Stimulated activated CD8-positive, alpha-beta memory T cell treated with anti-CD3 and anti-CD28 coated beads, Interleukin-7, amount 100 ng/mL, for 1 hour (primary cell): ENCODE data around the gene TRIM65.
"Not testable (repeated sequence)": the region's sequence is repeated elsewhere in the genome, so short reads cannot be mapped to it uniquely, and the experiment has no call there.

Experiments
- DNase-seq, 2 donors: peaks; one replicate each; pipeline ENCODE4 v3.0.0-alpha.2; 2020; ENCODE audit warnings: low read depth in 2 of 2

TRIM65 gene

DNA sequence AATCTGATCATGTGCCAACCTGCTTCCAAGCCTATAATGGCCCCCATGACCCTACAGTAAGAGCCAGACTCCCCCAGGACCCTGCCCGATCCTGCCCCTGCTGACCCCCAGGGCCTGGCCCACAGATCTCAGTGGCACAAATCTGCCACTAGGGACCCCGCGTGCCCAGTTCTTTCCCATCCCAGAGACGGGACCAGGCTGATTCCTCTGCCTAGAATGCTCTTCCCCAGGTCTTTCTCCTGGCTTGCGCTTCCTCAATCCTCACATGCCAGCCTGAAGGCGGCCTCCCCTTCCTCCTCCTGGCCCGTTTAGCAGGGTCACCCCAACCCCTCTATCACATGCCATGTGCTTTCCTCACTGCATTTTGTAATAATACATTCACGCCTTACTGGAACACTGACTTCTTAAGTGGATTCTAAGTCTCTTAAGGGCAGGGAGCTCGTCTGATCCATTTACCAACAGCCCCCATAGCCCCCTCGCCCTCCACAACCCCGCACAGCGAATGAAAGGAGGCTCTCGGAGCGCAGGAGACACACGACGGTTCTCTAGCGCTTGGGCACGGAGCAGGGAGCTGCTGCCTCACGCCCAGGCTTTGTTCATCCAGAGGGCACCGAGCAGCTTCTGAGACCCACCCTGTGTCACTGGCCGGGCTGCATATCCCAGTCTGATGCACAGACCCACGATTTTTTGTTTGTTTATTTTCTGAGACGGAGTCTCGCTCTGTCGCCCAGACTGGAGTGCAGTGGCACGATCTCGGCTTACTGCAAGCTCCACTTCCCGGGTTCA, 1.2 kb downstream of the TRIM65 start:
- DNase-seq: no peak

DNA sequence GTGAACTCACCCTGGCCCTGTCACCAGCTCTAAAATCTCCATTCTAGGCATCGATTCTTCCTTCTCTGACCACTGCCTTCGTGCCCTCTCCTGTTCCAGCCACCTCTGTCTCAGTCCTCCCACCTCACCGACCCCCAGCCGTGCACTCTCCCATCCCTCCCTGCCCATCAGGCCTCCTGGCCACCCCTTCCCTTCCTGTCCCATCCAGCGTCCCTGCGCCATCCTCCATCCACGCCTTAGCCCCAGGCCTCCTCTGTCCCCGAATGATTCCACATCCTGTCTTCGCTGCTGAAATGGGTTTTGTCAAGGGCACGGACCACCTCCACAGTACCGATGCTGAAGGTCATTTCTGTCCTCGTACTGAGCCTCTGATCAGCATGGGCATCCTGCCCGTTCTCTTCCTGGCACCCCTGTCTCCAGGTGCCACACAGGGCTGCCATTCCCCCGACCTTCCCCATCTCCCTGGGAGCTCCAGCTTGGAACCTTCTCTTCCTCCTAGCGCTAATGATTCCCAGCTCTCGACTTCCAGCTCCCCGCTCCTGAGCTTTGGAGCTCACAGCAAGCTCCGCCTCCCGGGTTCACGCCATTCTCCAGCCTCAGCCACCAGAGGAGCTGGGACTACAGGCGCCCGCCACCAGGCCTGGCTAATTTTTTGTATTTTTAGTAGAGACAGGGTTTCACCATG, 2.6 kb downstream of the TRIM65 start:
- no peak for DNase-seq

DNA sequence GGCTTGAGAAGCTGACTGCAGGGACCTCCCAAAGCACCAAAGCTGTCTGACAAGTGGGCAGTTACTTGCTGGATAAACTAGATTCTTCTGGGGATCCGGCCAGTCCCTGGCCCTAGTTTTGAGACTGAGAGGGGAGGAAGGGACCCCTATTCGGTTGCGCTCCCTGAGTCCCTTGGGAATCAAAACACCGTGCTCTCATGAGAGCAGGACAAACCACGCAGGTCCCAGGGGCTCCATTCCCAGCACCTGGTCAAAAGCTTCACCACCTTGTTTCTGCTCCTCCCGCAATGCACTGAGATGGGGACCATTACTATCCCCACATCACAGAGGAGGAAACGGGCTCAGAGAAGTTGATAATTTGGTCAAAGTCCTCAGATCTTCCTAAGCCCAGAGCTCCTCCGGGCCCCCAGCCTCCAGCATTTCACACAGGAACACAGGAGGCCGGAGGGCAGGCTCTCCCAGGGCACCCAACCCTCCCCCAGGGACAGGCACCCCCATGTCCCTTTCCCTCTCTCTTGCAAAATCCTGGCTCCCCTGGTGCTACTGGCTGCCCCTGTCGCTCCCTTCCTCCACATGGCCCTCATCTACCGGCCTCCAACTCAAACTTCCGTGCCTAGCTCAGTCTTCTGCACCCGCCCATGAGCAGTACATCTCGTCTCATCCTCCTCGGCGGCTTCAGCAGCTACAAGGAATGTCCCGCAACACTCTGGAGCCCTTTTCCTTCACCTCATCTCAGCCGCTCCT, 3.3 kb downstream of the TRIM65 start:
- DNase-seq: no peak

DNA sequence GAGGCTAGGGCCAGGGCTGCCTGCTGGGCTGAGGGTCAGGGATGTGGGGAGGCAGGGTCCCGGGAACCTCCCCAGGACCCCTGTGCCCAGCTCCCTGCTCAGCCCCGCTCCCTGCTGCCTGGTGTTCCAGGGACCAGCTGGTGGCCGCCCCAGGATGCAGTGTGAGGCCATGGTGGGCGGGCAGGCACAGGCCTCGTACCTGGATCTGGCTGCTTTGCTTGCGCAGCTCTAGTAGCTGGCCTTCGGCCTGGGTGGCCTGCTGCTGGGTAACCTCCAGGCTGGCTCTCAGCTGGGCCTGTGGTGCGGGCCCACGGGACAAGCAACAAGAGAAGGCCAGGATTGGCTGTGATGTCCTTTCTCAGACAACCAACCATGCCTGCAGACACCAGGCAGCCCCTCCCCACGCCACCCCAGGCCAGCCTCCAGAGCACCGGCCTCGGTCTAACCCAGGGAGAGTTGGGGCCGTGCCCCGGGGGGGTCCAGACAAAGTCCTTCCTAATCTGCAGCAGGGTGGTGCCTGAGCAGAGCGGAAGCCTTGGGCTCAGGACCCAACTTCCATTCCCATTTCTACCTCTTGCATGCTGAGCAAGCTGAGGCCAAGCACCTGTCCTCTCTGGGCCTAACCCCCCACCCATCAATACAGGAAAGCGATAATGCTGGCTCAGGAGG, 4.1 kb downstream of the TRIM65 start:
- no peak for DNase-seq

DNA sequence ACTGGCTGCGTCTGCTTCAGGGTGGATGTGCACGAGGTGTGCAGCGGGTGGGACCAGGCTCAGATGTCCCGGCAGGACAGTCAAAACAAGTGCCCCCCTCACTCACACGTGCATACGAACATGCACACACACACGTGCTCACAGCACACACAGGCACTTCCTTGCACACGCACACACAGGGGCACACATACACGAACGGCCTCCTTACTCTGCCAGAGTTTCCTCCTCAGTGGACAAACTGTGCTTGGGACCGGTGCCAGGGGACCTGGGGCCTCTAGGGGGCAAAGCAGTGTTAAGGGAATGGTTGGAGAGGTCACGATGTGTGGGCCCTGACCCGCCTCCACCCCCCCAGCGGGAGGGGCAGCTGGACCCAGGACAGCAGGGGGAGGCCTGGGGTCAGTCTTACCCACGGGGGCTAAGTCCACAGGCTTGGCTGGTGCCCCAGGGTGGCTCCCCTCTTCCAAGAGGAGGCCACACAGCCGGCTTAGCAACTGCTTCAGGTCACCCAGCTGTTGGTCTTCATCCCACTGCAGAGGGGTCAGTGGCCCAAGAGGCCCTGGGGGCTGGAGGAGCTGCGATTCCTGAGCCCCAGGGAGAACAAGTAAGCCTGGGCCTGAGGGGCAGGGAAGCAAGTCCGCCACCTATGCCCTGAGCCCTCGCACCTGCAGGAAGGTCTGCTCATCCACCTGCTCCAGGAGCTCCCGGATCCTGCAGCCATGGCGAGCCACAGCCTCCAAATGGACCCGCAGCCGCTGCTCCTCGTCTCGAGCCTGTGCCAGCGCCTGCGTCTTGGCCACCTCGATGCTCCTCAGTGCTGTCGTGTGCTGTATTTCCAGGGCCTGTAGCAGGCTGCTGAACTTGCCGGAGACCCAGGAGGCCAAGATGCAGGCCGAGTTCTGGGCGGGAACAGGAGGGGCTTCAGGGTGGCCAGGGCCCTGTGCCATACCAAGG, 4.9 kb downstream of the TRIM65 start:
- no peak for DNase-seq

DNA sequence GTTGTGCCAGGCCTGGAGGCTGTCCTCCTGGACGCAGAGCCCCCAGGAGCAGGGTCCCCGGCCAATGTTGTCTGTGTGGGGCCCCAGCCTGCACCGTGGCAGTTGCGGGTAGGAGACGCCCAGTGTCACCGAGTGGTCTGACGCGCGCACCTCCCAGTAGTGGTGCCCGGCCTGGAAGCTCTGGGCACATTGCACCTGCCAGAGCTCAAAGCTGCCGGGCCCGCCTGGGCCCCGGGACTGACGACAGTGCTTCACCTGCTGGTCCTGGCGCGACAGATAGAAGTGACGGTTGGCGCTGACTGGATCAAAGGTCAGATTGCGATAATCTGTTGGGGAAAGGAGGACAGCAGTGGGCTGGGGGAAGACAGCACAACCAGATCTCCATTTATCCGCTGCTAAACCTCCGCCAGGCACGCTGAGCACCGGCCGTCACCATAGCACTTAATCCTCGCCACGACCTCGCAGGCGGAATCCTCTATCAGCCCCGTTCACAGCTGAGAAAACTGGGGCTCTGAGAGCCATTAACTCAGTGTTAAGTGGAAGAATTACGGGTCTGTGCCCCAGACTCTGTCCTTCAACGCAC, 5.6 kb downstream of the TRIM65 start:
- no peak for DNase-seq

DNA sequence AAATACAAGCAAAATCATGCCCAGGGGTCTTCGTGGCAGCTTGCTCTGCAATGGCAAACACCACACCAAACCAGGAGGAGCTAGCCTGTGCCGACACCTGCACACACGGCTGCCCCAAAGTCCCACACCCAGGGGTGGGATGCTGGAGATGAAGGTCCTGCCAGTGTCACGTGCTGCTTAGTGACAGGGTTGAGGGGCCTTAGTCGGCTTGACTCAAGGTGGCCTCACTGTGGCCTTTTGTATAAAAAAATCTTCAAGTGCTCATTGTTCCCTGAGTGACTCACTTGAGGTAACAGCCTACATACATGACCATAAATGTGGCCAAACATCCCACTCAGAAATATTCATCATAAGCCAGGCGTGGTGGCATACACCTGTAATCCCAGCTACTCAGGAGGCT, 7.3 kb downstream of the TRIM65 start:
- no peak for DNase-seq

DNA sequence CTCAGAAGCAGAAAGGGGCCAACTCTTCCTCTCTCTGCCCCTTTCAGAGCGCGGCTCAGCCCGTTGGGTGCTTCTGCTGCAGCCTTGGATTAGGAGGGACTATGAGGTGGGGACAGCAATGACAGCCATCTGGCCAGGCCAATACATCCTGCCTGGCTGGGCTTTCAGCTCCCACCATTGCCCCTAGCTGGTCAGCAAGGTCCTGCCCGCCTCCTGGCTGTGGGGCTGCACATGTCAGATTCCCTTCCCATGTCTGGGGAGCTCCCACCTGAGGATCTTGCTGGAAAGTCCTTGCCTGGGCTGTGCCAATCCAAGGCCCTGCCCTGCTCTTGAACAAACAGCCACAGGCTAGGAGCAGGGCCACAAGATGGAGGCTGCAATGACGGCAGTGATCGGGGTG, 8.3 kb downstream of the TRIM65 start:
- DNase-seq: no peak

DNA sequence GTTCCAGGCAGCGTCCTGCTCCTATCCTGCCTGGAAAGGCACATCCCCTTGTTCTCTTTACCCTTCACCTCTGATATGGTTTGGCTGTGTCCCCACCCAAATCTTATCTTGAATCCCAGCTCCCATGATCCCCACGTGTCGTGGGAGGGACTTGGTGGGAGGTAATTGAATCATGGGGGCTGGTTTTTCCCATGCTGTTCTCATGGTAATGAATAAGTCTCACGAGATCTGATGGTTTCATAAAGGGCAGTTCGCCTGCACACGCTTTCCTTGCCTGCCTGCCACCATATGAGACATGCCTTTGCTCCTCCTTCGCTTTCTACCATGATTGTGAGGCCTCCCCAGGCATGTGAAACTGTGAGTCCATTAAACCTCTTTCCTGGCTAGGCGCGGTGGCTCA, 10.9 kb downstream of the TRIM65 start:
- not testable (repeated sequence) for DNase-seq

DNA sequence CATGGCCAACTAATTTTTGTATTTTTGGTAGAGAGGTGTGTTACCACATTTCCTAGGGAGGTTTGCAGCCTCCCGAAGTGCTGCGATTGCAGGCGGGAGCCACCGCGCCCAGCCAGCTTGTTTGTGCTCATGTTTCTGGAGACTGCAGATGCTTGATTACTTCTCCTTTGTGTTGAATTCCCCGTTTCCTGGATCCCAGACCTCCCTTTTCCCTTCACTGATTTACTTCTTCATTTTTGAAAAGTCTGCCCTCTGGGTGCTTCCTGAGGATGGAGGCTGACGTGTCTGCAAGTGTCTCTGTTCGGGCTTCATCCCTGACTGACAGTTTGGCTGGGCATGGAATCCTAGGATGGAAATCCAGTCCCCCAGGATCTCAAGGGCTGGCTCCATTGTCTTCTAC, 11.3 kb downstream of the TRIM65 start:
- DNase-seq: no peak

DNA sequence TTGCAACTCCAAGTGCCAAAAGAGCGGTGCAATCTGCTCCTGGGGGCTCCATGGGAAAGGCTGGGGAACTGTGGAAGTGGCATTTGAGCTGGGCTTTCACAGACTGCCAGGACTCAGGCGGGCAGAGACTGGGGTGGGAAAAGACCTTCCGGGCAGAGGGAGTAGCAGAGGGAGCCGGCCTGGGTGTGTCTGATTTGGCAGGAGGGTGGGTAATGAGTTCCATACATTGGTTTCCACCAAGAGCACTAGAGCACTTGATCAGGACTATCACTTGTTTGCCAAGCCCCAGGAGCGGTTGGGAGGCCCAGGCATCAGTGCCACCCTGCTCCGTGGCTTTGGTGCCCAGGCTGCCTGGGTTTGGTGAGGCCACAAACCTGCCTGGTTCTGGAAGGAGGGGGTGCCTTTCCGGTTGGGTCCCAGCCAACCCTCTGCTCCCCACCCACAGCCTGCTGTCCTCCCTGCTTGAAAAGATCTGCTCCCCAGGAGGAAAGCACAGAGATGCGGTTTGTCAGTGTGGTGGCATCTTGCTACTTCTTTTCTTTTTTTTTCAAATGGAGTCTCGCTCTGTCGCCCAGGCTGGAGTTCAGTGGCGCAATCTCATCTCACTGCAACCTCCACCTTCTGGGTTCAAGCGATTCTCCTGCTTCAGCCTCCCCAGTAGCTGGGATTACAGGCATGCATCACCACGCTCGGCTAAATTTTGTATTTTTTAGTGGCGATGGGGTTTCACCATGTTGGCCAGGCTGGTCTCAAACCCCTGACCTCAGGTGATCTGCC, 14.9 kb downstream of the TRIM65 start:
- DNase-seq: no peak

DNA sequence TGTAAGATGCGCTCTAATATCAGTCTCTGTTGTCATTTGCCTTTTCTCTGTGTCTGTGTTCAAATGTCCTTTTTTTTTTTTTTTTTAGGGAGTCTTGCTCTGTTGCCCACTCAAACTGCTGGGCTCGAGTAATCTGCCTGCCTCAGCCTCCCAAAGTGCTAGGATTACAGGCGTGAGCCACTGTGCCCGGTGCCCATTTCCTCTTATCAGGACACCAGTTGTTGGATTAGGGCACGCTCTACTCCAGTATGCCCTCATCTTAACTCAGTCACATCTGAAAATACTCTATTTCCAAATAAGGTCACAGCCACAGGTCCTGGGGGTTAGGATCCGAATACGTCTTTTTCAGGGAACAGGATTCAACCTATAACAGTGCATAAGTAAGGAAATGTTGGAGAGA, 16.5 kb downstream of the TRIM65 start:
- DNase-seq: no peak

DNA sequence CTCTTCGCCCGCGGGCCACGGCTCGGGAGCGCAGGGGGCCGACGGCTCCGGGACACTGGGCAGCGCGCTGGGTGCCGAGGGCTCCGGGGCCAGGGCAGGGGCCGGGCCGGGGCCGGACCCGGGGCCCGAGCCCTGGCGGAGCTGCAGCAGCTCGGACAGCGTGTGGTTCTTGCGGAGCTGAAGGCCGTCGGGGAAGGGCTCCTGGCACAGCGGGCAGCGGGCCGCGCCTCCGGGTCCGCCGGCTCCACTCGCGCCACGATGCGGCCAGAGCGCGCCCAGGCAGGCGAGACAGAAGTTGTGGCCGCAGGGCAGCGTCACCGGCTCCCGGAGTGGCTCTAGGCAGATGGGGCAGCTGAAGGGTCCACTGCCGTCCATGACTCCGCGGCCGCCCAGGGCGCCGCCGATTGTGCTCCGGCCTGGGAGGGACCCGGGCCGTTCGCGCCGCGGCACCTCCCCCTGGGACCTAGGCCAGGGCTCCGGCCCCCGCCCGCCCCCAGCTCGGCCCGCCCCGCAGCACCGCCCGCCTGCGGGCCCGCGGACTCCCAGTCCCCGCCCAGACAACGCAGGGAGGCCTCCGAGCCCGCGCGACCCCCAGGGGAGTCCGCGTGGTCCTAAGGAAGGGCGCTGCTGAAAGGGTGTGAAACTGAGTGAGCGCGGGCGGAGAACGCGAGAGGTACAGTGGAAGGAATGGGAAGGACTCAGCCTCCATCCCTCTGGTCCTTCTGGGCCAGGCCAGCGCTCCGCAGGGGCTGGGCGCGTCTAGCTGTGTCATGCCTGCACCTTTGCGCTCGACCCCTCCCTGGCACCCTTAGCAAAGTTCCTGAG, 18.4 kb downstream of the TRIM65 start, which contains the start of gene TRIM47:
TSS of gene TRIM47 (minus strand) at position 408 of the 825 bp plus-strand sequence. CDS start at position 375, 33 bp downstream.
- DNase-seq: no peak

DNA sequence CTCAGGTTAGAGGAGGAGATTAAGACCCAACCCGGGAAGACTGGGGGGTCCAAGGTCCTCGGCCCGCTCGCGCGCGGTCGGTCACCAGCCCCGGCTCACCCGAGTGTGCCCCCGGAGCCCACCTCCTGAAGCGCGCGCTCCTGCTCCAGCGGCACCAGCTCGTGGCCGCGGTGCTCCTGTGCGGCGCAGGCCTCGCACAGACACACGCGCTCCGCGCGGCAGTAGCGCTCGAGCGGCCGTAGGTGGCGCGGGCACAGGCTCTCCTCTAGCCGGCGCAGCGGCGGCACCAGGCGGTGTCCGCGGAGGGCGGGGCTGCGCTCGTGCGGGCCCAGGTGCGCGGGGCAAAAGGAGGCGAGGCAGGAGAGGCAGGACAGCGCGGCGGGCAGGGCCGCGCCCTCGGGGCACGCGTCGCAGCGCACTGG, 19.0 kb downstream of the TRIM65 start:
- DNase-seq: peak; percentile 38 to 40

DNA sequence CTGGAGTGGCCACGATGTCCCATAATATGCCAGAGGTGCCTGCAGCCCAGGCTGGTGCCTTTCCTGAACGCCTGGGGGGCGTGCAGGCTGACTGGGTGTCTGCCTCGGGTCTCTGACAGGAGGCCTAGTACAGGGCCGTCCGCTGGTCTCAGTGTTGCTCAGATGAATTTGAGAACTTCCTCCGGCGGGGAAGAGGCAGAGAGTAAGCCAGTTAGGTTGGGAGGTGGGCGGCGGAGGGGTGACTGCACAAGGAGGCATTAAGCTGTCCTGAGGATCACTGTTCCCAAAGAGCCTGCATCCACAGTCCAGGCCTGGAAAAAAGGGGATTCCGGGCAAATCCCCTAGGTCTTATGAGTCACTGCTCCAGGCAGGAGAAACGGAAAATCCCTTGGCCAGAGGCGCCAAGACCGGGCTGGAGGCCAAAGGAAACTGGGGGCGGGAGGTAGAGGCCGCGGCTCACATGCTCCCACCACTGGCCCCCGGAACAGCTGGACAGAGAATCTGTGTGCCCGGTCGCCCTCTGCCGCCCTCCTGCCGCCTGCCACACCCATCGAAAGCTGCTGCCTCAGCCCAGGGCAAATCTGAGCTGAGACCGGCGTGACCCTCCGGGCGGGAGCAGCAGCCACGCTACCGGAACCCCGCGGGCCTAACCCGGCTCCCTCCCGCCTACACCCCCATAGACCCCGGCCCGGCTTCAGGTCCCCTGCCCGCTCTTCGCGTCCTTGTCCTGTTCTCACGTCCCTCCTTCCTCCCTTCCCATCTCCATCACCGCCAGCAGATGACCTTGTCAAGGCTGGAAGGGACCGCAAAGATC, 19.6 kb downstream of the TRIM65 start:
- DNase-seq: no peak

DNA sequence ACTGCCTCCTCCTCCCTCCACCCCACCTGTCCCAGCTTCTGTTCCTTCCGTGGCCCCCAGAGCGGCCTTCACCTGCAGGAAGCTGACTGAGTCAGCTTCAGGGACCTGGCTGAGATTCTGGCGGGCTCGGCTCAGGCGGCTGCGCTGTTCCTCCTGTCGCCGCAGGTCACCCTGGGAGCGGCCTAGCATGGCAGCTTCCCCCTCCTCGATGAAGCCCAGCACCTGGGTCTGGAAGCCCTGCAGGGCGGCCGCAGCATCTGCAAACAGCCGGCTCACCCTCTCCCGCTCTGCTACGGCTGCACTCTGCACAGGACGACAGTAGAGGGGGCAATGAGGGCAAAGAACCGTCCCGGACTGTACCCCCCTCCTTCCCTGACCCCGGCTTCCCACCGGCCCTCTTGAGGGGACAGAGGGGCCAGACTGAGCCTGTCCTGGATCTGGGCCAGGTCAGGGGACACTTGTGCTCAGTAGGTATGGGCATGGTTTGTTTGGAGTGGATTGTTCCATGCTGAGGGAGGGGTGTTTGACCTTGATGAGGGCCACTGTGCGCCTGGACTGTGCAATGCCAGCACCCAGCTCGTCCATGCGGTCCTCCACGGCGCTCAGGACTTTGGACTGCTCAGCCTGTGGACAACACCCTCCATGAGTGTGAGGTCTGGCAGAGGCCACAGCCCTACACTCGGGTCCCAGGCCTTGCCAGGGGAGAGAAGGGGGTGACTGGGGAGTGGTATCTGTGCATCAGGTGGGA, 20.4 kb downstream of the TRIM65 start:
- DNase-seq: peak; percentile 35 to 47

DNA sequence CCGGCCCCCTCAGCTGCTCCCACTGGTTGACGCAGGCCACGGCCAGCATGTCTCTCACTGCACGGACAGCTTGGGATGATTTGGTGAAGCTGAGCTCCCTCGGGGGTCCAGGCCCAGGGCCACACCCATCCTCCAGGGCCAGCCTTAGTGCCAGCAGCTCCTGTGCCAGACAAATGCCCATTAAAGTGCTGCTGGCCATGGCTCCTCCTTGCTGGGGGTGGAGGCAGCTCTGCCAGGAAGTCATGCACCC, 20.9 kb downstream of the TRIM65 start:
- no peak for DNase-seq
